Cardiac muscle cell (in vitro differentiated cells and primary cell): ENCODE measurements around the gene GABRP. TPM values are rescaled to one million over a fixed set of nuclear protein-coding genes. Genes with fewer than 3 reads are reported as not detected.

Source experiments
- DNase-seq, 2 donors: peaks; one replicate each; pipeline versions ENCODE4 v3.0.0 to v3.0.0-alpha.2; 2010 to 2017; ENCODE audit warnings: low read depth in 1 of 2, low spot score in 1 of 2
- H3K27ac ChIP-seq: fragments of 200-600 bp; sonication (generic); 2 replicates; pipeline ENCODE4 v1.5.1; 2016
- H3K27me3 ChIP-seq: fragments of 200-600 bp; sonication (generic); 2 replicates; pipeline ENCODE4 v1.6.0; 2016; ENCODE audit warnings: control low read depth
- H3K36me3 ChIP-seq: fragments of 200-600 bp; sonication (generic); 2 replicates; pipeline ENCODE4 v1.5.1; 2016; ENCODE audit warnings: control low read depth
- H3K4me1 ChIP-seq: fragments of 200-600 bp; sonication (generic); 2 replicates; pipeline ENCODE4 v1.8.1; 2017; ENCODE audit warnings: low read depth, mild to moderate bottlenecking, mixed run types
- H3K4me3 ChIP-seq: fragments of 200-600 bp; sonication (generic); 2 replicates; pipeline ENCODE4 v1.5.1; 2016; ENCODE audit warnings: mild to moderate bottlenecking
- H3K9me3 ChIP-seq: fragments of 200-600 bp; sonication (generic); 2 replicates; pipeline ENCODE4 v1.5.1; 2017; ENCODE audit warnings: low read depth, mild to moderate bottlenecking, control low read depth
- CTCF ChIP-seq: IDR thresholded peaks from 2 replicates; pipeline ENCODE4 v1.5.1; 2012; ENCODE audit warnings: low read depth, mild to moderate bottlenecking, low read length
- polyA plus RNA-seq: library from polyadenylated mRNA; unstranded; fragments of >200 nt; fragmentation: Nextera tagmentation; extraction: Ambion mirVana; gene quantifications from 2 replicates; pipeline ENCODE4 v1.2.1, GENCODE V29; 2016
- total RNA-seq: library from RNA; depleted of rRNA; stranded (reverse); fragments of >200 nt; gene quantifications from 2 replicates; pipeline ENCODE4 v1.2.3, GENCODE V29; 2016

Gene GABRP
- total and polyA plus RNA-seq, 2 experiments from 2014 or later: 0.30 to 0.46 TPM

GRCh38 chr5:170785416-170785815, 1.9 kb downstream of the GABRP start:
- Histone ChIP-seq H3K27ac (no peak overlapping the region), H3K4me1 (no peaks in the 10 kb centered on the region), H3K27me3 (no peaks in the 10 kb centered on the region), H3K4me3 (no peak overlapping the region), H3K9me3 (no peaks in the 10 kb centered on the region), H3K36me3 (no peaks in the 10 kb centered on the region)
- no peak for DNase-seq
- no peak for TF ChIP-seq CTCF

GRCh38 chr5:170787216-170787615, 3.7 kb downstream of the GABRP start:
- no peak for TF ChIP-seq CTCF
- no peaks in the 10 kb centered on the region for H3K9me3 ChIP-seq
- H3K36me3 ChIP-seq: no peaks in the 10 kb centered on the region
- no peak for DNase-seq
- no peaks in the 10 kb centered on the region for H3K27me3 ChIP-seq
- H3K27ac ChIP-seq: no peak overlapping the region
- H3K4me3 ChIP-seq: no peak overlapping the region
- no peaks in the 10 kb centered on the region for H3K4me1 ChIP-seq

GRCh38 chr5:170788626-170789304, 5.2 kb downstream of the GABRP start:
- no peak for TF ChIP-seq CTCF
- Histone ChIP-seq H3K9me3 (no peaks in the 10 kb centered on the region), H3K4me3 (no peak overlapping the region), H3K36me3 (no peaks in the 10 kb centered on the region), H3K27me3 (no peaks in the 10 kb centered on the region), H3K27ac (no peak overlapping the region), H3K4me1 (no peaks in the 10 kb centered on the region)
- DNase-seq: no peak

- Histone ChIP-seq H3K9me3 (no peaks in the 10 kb centered on the region), H3K36me3 (no peaks in the 10 kb centered on the region), H3K4me1 (no peaks in the 10 kb centered on the region), H3K4me3 (no peak overlapping the region), H3K27me3 (no peaks in the 10 kb centered on the region), H3K27ac (no peak overlapping the region)
- peak; percentile 78 to 83 for DNase-seq
- peak; percentile 67 for TF ChIP-seq CTCF
Measured at GRCh38 chr5:170791325-170791954, 7.9 kb downstream of the GABRP start.

GRCh38 chr5:170792878-170793277, 9.4 kb downstream of the GABRP start:
- no peak for TF ChIP-seq CTCF
- no peak for DNase-seq
- H3K4me1 ChIP-seq: no peaks in the 10 kb centered on the region
- no peaks in the 10 kb centered on the region for H3K36me3 ChIP-seq
- no peaks in the 10 kb centered on the region for H3K9me3 ChIP-seq
- no peaks in the 10 kb centered on the region for H3K27me3 ChIP-seq
- H3K4me3 ChIP-seq: no peak overlapping the region
- no peak overlapping the region for H3K27ac ChIP-seq
